ENCODE data around the gene DAPK2.

The DAPK2 gene

GRCh38 chr15:63890617-63891016, 155.7 kb downstream of the DAPK2 start:
- DNase-seq = no peak

- no peak for DNase-seq
Measured at GRCh38 chr15:63889831-63890230, 156.5 kb downstream of the DAPK2 start.

GRCh38 chr15:63888823-63889222, 157.5 kb downstream of the DAPK2 start:
- no peak for DNase-seq

- no peak for DNase-seq
Measured at GRCh38 chr15:63888146-63888545, 158.1 kb downstream of the DAPK2 start.

- no peak for DNase-seq
Measured at GRCh38 chr15:63887630-63888029, 158.7 kb downstream of the DAPK2 start.

GRCh38 chr15:63884953-63885352, 161.3 kb downstream of the DAPK2 start:
- no peak for DNase-seq

GRCh38 chr15:63881431-63881830, 164.9 kb downstream of the DAPK2 start:
- DNase-seq = no peak

- DNase-seq = no peak
Measured at GRCh38 chr15:63880744-63881143, 165.5 kb downstream of the DAPK2 start.

GRCh38 chr15:63879995-63880394, 166.3 kb downstream of the DAPK2 start:
- DNase-seq = no peak

GRCh38 chr15:63879211-63879610, 167.1 kb downstream of the DAPK2 start:
- DNase-seq = no peak

GRCh38 chr15:63877713-63878271, 168.5 kb downstream of the DAPK2 start:
- no peak for DNase-seq

GRCh38 chr15:63876085-63876662, 170.1 kb downstream of the DAPK2 start:
- DNase-seq = no peak

- DNase-seq = no peak
Measured at GRCh38 chr15:63874616-63875015, 171.7 kb downstream of the DAPK2 start.

- DNase-seq = no peak
Measured at GRCh38 chr15:63872759-63873510, 173.3 kb downstream of the DAPK2 start.

- no peak for DNase-seq
Measured at GRCh38 chr15:63870487-63871209, 175.6 kb downstream of the DAPK2 start.

- DNase-seq = no peak
Measured at GRCh38 chr15:63870043-63870394, 176.3 kb downstream of the DAPK2 start.

- no peak for DNase-seq
Measured at GRCh38 chr15:63869371-63870042, 176.8 kb downstream of the DAPK2 start.

- no peak for DNase-seq
Measured at GRCh38 chr15:63864186-63864585, 182.1 kb downstream of the DAPK2 start.

- DNase-seq = no peak
Measured at GRCh38 chr15:63861946-63862517, 184.3 kb downstream of the DAPK2 start.

GRCh38 chr15:63860555-63860954, 185.7 kb downstream of the DAPK2 start:
- no peak for DNase-seq

GRCh38 chr15:63860155-63860554, 186.1 kb downstream of the DAPK2 start:
- peak; percentile 82 for DNase-seq

- no peak for DNase-seq
Measured at GRCh38 chr15:63858881-63859280, 187.4 kb downstream of the DAPK2 start.

- no peak for DNase-seq
Measured at GRCh38 chr15:63858448-63858847, 187.8 kb downstream of the DAPK2 start.

Data from CD4-positive, alpha-beta T cell treated with Interleukin-17A for 4 hours (primary cell).